Measurements from ENCODE around the gene SLC29A1.

Gene SLC29A1

DNA sequence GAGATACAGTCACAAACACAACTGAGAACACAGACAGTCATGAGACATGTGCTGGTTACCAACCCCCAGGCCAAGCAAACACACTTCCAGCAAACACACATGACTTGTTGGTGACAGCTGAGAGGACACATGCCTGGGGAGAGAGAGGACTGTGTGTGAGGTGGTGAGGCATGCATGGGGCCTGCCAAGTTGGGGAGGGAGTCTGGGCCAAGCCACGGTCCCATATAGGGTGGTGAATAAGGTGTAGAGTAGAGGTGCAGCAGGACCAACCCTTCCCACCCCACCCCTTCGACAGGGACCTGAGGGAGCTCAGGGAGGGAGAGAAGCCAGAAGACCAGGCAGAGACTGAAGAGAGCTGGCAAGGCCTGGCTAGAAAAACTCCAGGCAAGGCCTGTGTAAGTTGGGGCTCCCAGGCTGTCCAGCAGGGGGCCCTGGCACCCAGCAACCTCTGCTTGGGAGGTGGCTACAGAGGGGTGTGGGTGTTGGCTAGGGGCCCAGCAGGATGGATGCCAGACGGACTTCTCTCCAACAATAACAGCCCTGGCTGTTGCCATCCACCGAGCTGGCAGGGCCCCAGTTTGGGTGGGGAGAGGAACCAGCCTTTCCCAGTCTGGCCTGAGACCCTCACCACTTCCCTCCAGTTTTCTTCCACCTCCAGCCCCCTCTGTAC lies 2.0 kb upstream of the SLC29A1 start:
- no peak overlapping the region for H3K4me3 ChIP-seq (ENCODE audit: low read depth, low read length)
- peak; percentile 75 for DNase-seq (ENCODE audit: low read depth, low spot score)
- in situ Hi-C loops (cut with HindIII; ENCODE audit: low sequenced_read_pairs): no loop called here
- TF ChIP-seq, protein P1, sequence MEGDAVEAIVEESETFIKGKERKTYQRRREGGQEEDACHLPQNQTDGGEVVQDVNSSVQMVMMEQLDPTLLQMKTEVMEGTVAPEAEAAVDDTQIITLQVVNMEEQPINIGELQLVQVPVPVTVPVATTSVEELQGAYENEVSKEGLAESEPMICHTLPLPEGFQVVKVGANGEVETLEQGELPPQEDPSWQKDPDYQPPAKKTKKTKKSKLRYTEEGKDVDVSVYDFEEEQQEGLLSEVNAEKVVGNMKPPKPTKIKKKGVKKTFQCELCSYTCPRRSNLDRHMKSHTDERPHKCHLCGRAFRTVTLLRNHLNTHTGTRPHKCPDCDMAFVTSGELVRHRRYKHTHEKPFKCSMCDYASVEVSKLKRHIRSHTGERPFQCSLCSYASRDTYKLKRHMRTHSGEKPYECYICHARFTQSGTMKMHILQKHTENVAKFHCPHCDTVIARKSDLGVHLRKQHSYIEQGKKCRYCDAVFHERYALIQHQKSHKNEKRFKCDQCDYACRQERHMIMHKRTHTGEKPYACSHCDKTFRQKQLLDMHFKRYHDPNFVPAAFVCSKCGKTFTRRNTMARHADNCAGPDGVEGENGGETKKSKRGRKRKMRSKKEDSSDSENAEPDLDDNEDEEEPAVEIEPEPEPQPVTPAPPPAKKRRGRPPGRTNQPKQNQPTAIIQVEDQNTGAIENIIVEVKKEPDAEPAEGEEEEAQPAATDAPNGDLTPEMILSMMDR (IDR thresholded peaks at IDR 0.05; ENCODE audit: low read depth, low read length): peak; percentile 80

DNA sequence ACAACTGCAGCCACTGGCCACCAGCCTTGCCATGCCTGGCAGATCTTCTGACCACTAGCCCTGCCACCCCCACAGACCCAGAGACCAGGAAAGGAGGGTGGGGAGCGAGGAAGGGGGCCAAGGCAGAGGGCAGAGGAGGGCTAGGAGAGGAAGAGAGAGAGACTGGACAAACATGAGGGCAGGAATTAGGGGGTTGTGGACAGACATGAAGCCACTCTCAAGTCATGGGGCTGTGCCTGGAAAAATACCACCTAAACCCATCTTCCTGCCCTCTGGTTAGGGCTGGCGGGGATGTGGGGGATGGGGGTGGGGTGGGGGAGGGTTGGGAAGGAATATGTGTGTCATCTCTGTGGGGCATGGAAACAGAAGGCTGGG lies 1.4 kb upstream of the SLC29A1 start:
- H3K4me3 ChIP-seq (ENCODE audit: low read depth, low read length): no peak overlapping the region

DNA sequence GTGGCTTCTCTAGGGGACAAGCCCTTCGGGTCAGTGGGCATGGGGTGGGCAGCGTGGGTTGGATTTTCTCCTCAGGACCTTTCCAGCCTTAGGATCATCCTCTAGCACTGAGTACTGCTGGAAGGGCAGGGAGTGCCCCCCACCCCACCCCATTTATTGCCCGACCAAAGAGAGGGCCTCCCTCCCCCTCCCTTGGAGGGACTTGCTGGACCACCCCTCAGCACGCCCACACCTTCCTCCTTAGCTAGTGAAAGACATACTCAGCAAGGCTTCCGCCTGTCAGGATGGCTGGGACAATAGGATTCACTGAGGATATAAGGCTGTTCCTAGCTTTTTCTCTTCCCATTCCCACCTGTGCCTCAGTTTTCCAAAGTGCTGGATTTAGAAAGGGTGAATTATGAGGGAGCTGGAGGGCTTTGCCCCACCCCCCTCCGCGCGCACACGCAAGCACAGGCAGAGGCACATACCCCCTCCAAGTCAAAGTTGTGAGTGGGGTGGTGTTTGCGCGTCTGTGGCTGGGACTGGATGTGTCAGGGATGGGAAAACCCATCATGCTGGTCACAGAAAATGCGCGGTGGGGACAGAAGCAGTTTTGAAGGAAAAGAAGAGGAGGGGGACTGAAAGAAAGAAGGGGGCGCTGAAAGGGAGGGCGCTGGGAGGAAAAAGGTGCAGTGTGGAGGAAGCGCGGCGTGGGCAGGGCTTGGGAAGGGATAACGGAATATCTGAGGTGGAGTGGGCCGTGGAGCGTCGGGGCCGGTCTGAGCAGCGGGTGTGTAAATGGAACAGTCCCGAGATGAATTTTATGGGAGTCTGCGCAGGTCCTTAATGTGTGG lies 693 bp upstream of the SLC29A1 start:
- TF ChIP-seq, protein P1 (IDR thresholded peaks at IDR 0.05; ENCODE audit: low read depth, low read length): no peak
- peak overlapping the region; percentile 46 for H3K4me3 ChIP-seq (ENCODE audit: low read depth, low read length)
- no peak for DNase-seq (ENCODE audit: low read depth, low spot score)
- in situ Hi-C loops (cut with HindIII; ENCODE audit: low sequenced_read_pairs): no loop called here

More for the DNA sequence above, 1.4 kb upstream of the SLC29A1 start:
- no peak for DNase-seq (ENCODE audit: low read depth, low spot score)
- in situ Hi-C loops (cut with HindIII; ENCODE audit: low sequenced_read_pairs): no loop called here
- TF ChIP-seq, protein P1 (IDR thresholded peaks at IDR 0.05; ENCODE audit: low read depth, low read length): no peak

DNA sequence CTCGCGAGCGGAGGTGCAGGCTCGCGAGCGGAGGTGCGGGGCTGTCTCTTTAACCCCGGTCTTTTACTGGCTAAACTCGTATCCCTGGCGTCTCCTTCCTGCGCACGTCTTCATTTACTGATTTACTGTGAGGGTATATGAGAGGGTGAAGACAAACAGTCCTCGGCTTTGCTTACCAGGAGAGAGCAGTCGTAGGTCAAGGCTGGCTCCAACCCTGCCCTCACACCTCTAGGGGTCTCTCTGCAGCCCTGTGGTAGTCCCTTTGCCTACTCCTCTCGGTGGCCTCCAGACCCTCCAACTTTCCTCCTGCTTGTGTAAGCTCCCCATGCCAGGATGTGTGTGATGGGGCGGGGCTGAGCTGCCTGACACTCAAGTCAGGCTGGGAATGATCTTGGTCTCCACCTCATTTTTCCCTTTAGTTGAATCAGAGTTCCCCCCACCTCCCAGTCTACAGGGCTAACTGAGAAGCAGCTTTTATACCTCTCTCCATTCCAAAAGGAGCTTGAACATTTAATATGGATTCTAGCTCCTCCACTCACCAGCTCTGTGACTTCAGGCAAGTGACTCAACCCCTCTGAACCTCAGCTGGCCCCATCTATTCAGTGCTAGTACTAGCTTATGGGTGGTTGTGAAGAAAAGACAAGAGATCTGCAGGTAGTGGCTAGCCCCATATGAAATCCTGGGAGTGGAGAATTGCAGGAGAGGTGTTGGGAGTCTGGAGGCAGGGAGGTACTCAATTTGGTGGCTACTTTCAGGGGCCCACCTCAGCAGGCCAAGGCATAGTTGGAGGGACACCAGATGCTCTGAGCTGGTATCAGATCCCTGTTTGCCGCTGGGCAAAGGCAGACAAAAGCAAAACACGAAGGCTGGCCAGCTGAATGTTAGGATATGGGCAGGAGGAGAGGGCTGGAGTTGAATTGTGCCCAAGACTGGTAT lies 902 bp downstream of the SLC29A1 start:
- TF ChIP-seq, protein P1 (IDR thresholded peaks at IDR 0.05; ENCODE audit: low read depth, low read length): no peak
- no peak for DNase-seq (ENCODE audit: low read depth, low spot score)
- in situ Hi-C loops (cut with HindIII; ENCODE audit: low sequenced_read_pairs): no loop called here
- peak overlapping the region; percentile 46 for H3K4me3 ChIP-seq (ENCODE audit: low read depth, low read length)

DNA sequence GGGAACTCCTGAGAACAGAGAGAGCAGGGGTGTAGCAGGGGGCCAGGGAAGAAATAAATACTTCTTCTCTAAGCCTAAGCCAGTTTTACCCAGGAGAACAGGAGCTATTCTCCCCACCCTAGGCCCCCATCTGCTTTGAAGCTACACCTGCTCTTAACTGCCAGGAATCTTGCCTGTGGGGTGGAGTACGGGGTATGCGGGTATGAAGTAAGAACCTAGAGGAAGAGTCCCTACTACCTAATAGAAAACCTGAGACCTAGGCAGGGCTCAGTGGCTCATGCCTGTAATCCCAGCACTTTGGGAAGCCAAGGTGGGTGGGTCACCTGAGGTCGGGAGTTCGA lies 1.5 kb downstream of the SLC29A1 start:
- TF ChIP-seq, protein P1 (IDR thresholded peaks at IDR 0.05; ENCODE audit: low read depth, low read length): no peak
- H3K4me3 ChIP-seq (ENCODE audit: low read depth, low read length): no peak overlapping the region
- in situ Hi-C loops (cut with HindIII; ENCODE audit: low sequenced_read_pairs): no loop called here
- no peak for DNase-seq (ENCODE audit: low read depth, low spot score)

DNA sequence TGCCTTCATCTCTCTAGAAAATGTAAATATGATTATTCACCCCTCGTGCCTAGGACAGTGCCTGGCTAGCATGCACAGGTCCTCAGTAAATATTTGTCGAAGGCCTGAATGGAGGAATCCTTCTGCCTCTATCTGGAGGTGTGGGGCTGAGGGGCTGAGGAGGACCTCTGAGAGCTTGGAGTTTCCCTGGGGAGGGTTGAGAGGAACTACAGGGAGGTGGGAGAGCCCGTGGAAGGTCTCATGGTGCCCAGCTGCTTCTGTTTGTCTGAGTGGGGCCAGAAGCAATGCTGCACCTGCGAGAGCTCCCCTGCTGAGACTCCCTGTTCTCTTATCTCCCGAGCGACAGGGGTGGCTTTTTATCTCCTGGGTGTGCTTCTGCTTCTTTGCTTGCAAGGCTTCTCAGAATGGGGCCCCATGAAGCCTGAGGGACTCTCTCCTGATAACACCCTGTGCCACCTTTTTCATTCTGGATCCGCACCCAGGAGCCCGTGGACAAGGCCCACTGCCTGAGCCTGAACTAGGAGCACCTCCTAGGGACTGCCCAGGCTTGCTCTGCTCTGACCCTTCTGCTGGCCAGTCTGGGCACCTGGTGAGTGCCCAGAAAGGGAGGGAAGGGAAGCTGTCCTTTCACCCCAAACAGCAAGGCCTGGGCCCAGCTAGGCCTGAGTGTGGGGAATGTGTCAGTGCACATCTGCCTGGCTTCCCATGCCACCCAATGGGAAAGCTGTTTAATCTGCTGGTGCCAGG lies 2.4 kb downstream of the SLC29A1 start:
- H3K4me3 ChIP-seq (ENCODE audit: low read depth, low read length): no peak overlapping the region
- in situ Hi-C loops (cut with HindIII; ENCODE audit: low sequenced_read_pairs): no loop called here
- DNase-seq (ENCODE audit: low read depth, low spot score): no peak
- TF ChIP-seq, protein P1 (IDR thresholded peaks at IDR 0.05; ENCODE audit: low read depth, low read length): no peak

Measured in astrocyte of the spinal cord (primary cell).